Raji (cell line): ENCODE results near the gene FAM200C.

Experiments used
- POLR2A ChIP-seq: IDR thresholded peaks from 2 replicates; pipeline ENCODE4 v1.6.1; 2011; ENCODE audit warnings: low read depth, low read length, control low read depth; ENCODE audit not compliant: insufficient read depth

FAM200C gene

DNA sequence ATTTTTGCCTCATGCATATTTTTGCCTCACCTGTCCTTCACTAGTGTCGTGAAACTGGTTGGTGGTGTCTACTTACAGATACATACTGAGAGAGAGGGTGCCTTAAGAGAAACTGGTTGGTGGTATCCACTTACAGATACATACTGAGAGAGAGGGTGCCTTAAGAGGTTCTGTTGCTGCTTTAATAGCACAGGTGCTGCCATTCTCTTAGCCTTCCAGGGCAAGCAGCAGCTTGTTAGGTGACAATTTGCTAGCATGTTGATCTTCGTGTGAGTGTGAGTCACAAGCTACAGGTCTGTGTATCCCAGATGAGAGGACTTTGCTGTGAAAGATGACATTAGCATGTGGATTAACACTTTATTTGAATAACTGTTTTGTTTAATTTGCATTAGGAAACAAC is 23.2 kb upstream of the FAM200C start:
- no peak for TF ChIP-seq POLR2A

GRCh38 chr5:160421625-160422258 is 21.9 kb upstream of the FAM200C start, which contains the start of gene PTTG1:
PTTG1 (plus strand) TSS chr5:160421855; CDS start chr5:160422313, 458 bp downstream.
- peak; percentile 95 for TF ChIP-seq POLR2A

- no peak for TF ChIP-seq POLR2A
Observed at GRCh38 chr5:160420331-160420610, 20.4 kb upstream of the FAM200C start.

- TF ChIP-seq POLR2A = peak; percentile 54
Observed at GRCh38 chr5:160419458-160420330, 19.8 kb upstream of the FAM200C start.

GRCh38 chr5:160418561-160419457 is 19.0 kb upstream of the FAM200C start, which contains the start of gene SLU7:
SLU7 (minus strand) TSS chr5:160419081; CDS start chr5:160415294, 3,787 bp downstream.
- peak; percentile 63 for TF ChIP-seq POLR2A

- TF ChIP-seq POLR2A = no peak
Observed at GRCh38 chr5:160398806-160399205, 1.0 kb downstream of the FAM200C start.

- no peak for TF ChIP-seq POLR2A
Observed at GRCh38 chr5:160397492-160397891, 2.4 kb downstream of the FAM200C start.

DNA sequence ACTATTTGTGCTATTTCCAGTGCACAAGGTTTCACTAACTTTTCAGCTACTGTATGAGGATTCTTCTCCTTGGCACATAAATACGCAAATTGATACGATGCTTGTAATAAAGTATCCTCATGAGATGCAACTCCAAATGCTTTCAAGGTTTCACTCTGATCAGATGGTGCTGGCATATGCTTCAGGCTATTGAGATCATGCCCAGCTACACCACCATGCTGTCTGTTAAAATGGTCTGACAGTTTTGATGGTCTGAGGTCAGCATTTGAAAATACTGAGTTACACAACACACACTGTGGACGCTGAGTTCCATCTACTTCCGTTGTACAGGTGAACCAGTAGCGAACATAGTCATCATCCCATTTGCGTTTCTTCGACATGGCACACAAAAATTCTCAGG is 4.7 kb downstream of the FAM200C start:
- TF ChIP-seq POLR2A = no peak

DNA sequence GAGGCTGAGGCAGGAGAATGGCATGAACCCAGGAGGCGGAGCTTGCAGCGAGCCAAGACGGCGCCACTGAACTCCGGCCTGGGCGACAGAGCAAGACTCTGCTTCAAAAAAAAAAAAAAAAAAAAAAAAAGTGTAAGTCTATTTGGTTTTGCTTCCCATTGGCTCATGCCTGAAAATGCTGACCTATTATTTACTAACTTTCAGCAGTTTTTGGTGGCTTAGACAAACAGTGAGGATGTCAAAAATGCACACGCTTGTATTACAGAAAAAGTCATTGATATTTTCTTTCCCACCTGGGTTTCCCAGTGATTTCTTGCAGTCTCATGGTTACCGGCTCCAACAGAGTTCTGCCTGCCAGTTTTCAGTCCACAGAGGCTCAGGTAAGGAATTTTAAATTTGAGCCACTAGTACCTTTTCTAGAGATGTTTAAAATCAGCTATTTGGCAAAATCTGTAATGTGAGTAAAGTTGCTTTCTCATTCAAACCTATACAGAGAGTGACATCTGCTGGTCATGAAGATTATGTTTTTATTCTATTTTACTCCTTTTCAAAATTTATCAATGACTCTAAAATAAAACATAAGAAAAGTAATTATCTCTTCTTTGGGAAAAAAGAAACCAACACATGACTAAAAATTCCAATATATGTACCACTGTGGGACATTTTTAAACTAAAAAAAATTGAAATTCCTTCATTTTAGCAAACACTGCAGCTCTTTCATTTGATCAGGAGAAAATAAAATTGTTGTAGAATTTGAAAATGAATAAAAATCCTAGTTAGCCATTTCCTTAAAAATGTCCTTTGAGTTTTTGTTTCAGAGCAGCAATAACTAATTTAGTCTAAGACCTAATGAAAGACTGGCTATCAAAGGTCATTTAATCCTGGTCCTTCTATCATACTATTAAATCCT is 8.8 kb downstream of the FAM200C start:
- no peak for TF ChIP-seq POLR2A

- TF ChIP-seq POLR2A = no peak
Observed at GRCh38 chr5:160387445-160387844, 12.4 kb downstream of the FAM200C start.

- TF ChIP-seq POLR2A = no peak
Observed at GRCh38 chr5:160385496-160385895, 14.4 kb downstream of the FAM200C start.

GRCh38 chr5:160384681-160385080 is 15.2 kb downstream of the FAM200C start:
- TF ChIP-seq POLR2A = no peak

- TF ChIP-seq POLR2A = no peak
Observed at GRCh38 chr5:160382346-160382745, 17.5 kb downstream of the FAM200C start.

- TF ChIP-seq POLR2A = no peak
Observed at GRCh38 chr5:160380041-160380440, 19.8 kb downstream of the FAM200C start.
